Left renal pelvis (tissue), 4 donors: Measurements from ENCODE around the gene LRMDA. TPM values are rescaled to one million over a fixed set of nuclear protein-coding genes. Genes with fewer than 3 reads are reported as not detected.

ENCODE experiments used
- DNase-seq, 4 donors: peaks; one replicate each; pipeline ENCODE4 v3.0.0-alpha.2; 2013; ENCODE audit warnings: low read depth in 4 of 4, low spot score in 3 of 4
- polyA plus RNA-seq, 4 donors: library from polyadenylated mRNA; unstranded; fragments of 120-200 nt; gene quantifications; one replicate each; pipeline ENCODE4 v1.2.1, GENCODE V29; 2013; ENCODE audit not compliant: insufficient read length in 4 of 4

The LRMDA gene
- polyA plus RNA-seq, 4 donors: 7.8 to 23.9 (median 16.5) TPM

- DNase-seq: no peak
These were observed 124.9 kb downstream of the LRMDA start for GRCh38 chr10:75556320-75556719.

GRCh38 chr10:75565286-75566251, 134.1 kb downstream of the LRMDA start:
- no peak for DNase-seq

GRCh38 chr10:75568450-75569130, 137.2 kb downstream of the LRMDA start:
- DNase-seq: no peak

GRCh38 chr10:75569506-75569905, 138.1 kb downstream of the LRMDA start:
- no peak for DNase-seq

GRCh38 chr10:75572478-75572877, 141.1 kb downstream of the LRMDA start:
- no peak for DNase-seq

- no peak for DNase-seq
These were observed 144.5 kb downstream of the LRMDA start for GRCh38 chr10:75575940-75576339.

GRCh38 chr10:75582102-75582501, 150.7 kb downstream of the LRMDA start:
- no peak for DNase-seq

- DNase-seq: no peak
These were observed 153.9 kb downstream of the LRMDA start for GRCh38 chr10:75585294-75585693.

GRCh38 chr10:75586814-75587213, 155.4 kb downstream of the LRMDA start:
- no peak for DNase-seq

GRCh38 chr10:75588031-75588430, 156.6 kb downstream of the LRMDA start:
- DNase-seq: no peak

GRCh38 chr10:75589895-75590654, 158.7 kb downstream of the LRMDA start:
- DNase-seq: no peak

GRCh38 chr10:75592151-75592787, 160.8 kb downstream of the LRMDA start:
- DNase-seq: peak in 1 of 4 donors; percentile 40

- DNase-seq: peak in 3 of 4 donors; percentile 54 to 66 (median 56)
These were observed 161.6 kb downstream of the LRMDA start for GRCh38 chr10:75592791-75593643.

GRCh38 chr10:75593692-75594556, 162.5 kb downstream of the LRMDA start:
- DNase-seq: no peak

- no peak for DNase-seq
These were observed 165.7 kb downstream of the LRMDA start for GRCh38 chr10:75596930-75597620.

GRCh38 chr10:75597773-75598440, 166.5 kb downstream of the LRMDA start:
- no peak for DNase-seq

- DNase-seq: no peak
These were observed 167.6 kb downstream of the LRMDA start for GRCh38 chr10:75598998-75599397.
